Hepatocyte (in vitro differentiated cells): ENCODE results near the gene ZBTB20.

Experiments
- CTCF ChIP-seq: fragments of 200-600 bp; sonication (generic); IDR thresholded peaks from 2 replicates; pipeline ENCODE4 v1.5.1; 2016; ENCODE audit warnings: antibody characterized with exemption, mild to moderate bottlenecking; ENCODE audit not compliant: poor library complexity
- EZH2 ChIP-seq: fragments of 200-600 bp; sonication (generic); IDR thresholded peaks from 2 replicates; pipeline ENCODE4 v1.6.1; 2016; ENCODE audit warnings: antibody characterized with exemption, mild to moderate bottlenecking, borderline replicate concordance

GRCh38 chr3:114498539-114499370, 648.3 kb downstream of the ZBTB20 start:
- TF ChIP-seq EZH2 (no peak), CTCF (no peak)
